DND-41 (cell line): ENCODE results near the gene TMEM59L.

Experiments
- ATAC-seq: fragments of 200-7000 bp; cut with Tn5 transposase; 3 replicates; pipeline ENCODE4 v1.9.1; 2021; ENCODE audit warnings: low read depth; ENCODE audit not compliant: insufficient read depth
- DNase-seq: peaks from one replicate; pipeline ENCODE4 v3.0.0-alpha.2; 2020
- H2AFZ ChIP-seq: 2 replicates; pipeline ENCODE4 v1.6.0; 2012; ENCODE audit warnings: low read depth, low read length
- H3K27ac ChIP-seq: 2 replicates; pipeline ENCODE4 v1.5.1; 2012; ENCODE audit warnings: low read length, inconsistent platforms
- H3K27me3 ChIP-seq: fragments of 200-600 bp; sonication (generic); 2 replicates; pipeline ENCODE4 v1.6.0; 2012; ENCODE audit warnings: low read length, mild to moderate bottlenecking, inconsistent platforms; ENCODE audit not compliant: insufficient read depth, poor library complexity
- H3K36me3 ChIP-seq: 2 replicates; pipeline ENCODE4 v1.5.1; 2012; ENCODE audit warnings: low read length, inconsistent platforms; ENCODE audit not compliant: insufficient read depth
- H3K4me1 ChIP-seq: 2 replicates; pipeline ENCODE4 v1.5.1; 2012; ENCODE audit warnings: mild to moderate bottlenecking, low read length; ENCODE audit not compliant: insufficient read depth
- H3K4me2 ChIP-seq: 2 replicates; pipeline ENCODE4 v1.6.0; 2012; ENCODE audit warnings: mild to moderate bottlenecking, moderate library complexity, low read length, inconsistent platforms; ENCODE audit not compliant: insufficient read depth
- H3K4me3 ChIP-seq, 2 experiments: fragments of 200-600 bp in 1 of 2; shearing (Covaris generic) in 1 of 2; 2 replicates each; pipeline ENCODE4 v1.5.1; 2012 to 2016; ENCODE audit warnings: inconsistent platforms in 2 of 2, low read length in 2 of 2, mild to moderate bottlenecking in 2 of 2, low read depth in 1 of 2, moderate library complexity in 1 of 2
- H3K79me2 ChIP-seq: 2 replicates; pipeline ENCODE4 v1.6.0; 2012; ENCODE audit warnings: low read length, inconsistent platforms; ENCODE audit not compliant: insufficient read depth
- H3K9ac ChIP-seq: 2 replicates; pipeline ENCODE4 v1.6.0; 2012; ENCODE audit warnings: low read depth, mild to moderate bottlenecking, inconsistent platforms, low read length, moderate library complexity
- H3K9me3 ChIP-seq: 2 replicates; pipeline ENCODE4 v1.5.1; 2012; ENCODE audit warnings: low read length, moderate library complexity, mild to moderate bottlenecking, inconsistent platforms; ENCODE audit not compliant: insufficient read depth, severe bottlenecking
- H4K20me1 ChIP-seq: 2 replicates; pipeline ENCODE4 v1.6.0; 2012; ENCODE audit warnings: low read length; ENCODE audit not compliant: insufficient read depth
- CTCF ChIP-seq: IDR thresholded peaks from 2 replicates; pipeline ENCODE4 v1.5.1; 2012; ENCODE audit warnings: borderline replicate concordance, low read length, moderate library complexity, mild to moderate bottlenecking; ENCODE audit not compliant: poor library complexity, severe bottlenecking; ENCODE audit errors: extremely low read depth
- EZH2 ChIP-seq: IDR thresholded peaks from 3 replicates; pipeline ENCODE4 v1.6.1; 2012; ENCODE audit warnings: borderline replicate concordance, low read depth, mild to moderate bottlenecking, moderate library complexity, low read length, inconsistent platforms; ENCODE audit not compliant: severe bottlenecking

Gene TMEM59L

GRCh38 chr19:18617562-18617961 is 4.9 kb downstream of the TMEM59L start:
- H3K4me3 ChIP-seq = no peak overlapping the region
- H3K4me1 ChIP-seq = peaks cover 4% of the 10 kb centered on the region; the same call in 1 of the 2 replicates
- no peak overlapping the region for H2AFZ ChIP-seq
- H4K20me1 ChIP-seq = no peaks in the 10 kb centered on the region
- H3K9me3 ChIP-seq = no peaks in the 10 kb centered on the region
- no peak overlapping the region for H3K9ac ChIP-seq
- no peak for TF ChIP-seq CTCF
- no peak for TF ChIP-seq EZH2
- H3K36me3 ChIP-seq = no peaks in the 10 kb centered on the region
- no peak for ATAC-seq
- H3K27ac ChIP-seq = no peak overlapping the region
- H3K79me2 ChIP-seq = no peaks in the 10 kb centered on the region
- no peak overlapping the region for H3K4me2 ChIP-seq
- H3K27me3 ChIP-seq = peaks cover 10% of the 10 kb centered on the region
- no peak for DNase-seq

DNA sequence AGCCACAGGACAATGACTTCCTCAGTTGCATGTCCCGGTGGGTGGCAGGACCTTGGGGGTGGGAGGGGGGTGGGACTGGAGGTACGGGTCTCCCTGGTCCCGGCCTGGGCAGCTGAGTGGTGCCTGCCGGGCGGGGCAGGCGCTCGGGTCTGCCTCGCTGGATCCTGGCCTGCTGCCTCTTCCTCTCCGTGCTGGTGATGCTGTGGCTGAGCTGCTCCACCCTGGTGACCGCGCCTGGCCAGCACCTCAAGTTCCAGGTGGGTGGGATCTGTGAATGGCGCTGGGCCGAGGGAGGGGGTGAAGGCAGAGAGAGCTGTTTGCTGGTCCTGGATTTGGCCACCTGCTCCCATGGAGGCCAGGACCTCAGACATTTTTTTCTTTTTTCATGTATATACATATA is 5.6 kb downstream of the TMEM59L start:
- TF ChIP-seq CTCF (no peak), EZH2 (no peak)
- Histone ChIP-seq H3K9ac (no peak overlapping the region), H4K20me1 (no peaks in the 10 kb centered on the region), H3K4me1 (no peaks in the 10 kb centered on the region), H3K4me3 (no peak overlapping the region), H3K79me2 (no peaks in the 10 kb centered on the region), H3K27me3 (peaks cover 3% of the 10 kb centered on the region), H3K9me3 (no peaks in the 10 kb centered on the region), H3K4me2 (no peak overlapping the region), H2AFZ (no peak overlapping the region), H3K36me3 (no peaks in the 10 kb centered on the region), H3K27ac (no peak overlapping the region)
- DNase-seq = no peak
- no peak for ATAC-seq

GRCh38 chr19:18620311-18620710 is 7.6 kb downstream of the TMEM59L start:
- no peak overlapping the region for H3K4me2 ChIP-seq

More at GRCh38 chr19:18620311-18620710, 7.6 kb downstream of the TMEM59L start:
- Histone ChIP-seq H3K4me3 (no peak overlapping the region), H4K20me1 (no peaks in the 10 kb centered on the region), H3K36me3 (no peaks in the 10 kb centered on the region), H2AFZ (no peak overlapping the region), H3K27me3 (no peaks in the 10 kb centered on the region), H3K9ac (no peak overlapping the region), H3K79me2 (no peaks in the 10 kb centered on the region), H3K4me1 (no peaks in the 10 kb centered on the region), H3K27ac (no peak overlapping the region), H3K9me3 (no peaks in the 10 kb centered on the region)
- no peak for ATAC-seq
- no peak for DNase-seq
- TF ChIP-seq EZH2 (no peak), CTCF (no peak)
